HG03045 (cell line): ENCODE results near the gene PARD3B.

Source experiments
- ATAC-seq: cut with Tn5 transposase; IDR thresholded peaks from one replicate; pipeline ENCODE4 v1.9.1; 2021; ENCODE audit warnings: mild to moderate bottlenecking, moderate library complexity; ENCODE audit not compliant: unreplicated experiment

Gene PARD3B

DNA sequence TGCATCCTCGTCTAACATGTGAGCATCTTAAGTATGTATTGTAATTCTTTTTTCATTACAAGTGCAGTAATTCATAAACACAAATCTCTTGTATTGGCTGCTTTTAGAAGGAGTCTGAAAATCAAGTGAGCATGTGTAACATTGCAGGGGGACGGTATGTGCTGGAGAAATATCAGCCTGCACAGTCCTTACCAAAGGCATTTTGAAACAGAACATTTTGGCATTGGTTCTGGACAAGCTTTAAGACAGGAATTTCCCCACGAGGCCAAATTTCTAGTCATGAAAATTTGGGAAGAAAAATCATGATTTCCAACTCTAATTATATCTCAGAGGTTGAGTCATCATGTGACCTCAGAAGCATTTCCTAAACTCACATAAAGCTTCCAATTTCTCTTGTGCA lies 1112.3 kb downstream of the PARD3B start:
- ATAC-seq = no peak

DNA sequence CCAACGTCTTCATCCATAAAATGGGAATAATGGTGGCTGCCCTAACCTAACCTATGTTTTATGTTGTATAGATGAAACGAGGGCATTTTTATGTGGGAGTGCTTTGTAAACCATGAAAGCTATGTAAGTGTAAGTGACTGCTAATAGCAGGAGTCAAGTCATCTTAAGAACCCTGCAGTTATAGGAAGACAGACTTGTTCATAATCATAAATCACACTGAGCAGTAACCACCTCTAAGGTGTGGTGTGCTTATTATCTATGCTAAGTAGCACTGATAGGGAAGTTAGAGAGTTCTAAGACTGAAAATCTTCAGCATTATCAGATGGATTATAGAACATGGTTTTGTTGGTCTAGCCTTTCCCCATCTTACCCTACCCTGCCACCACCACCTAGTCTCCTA lies 1112.8 kb downstream of the PARD3B start:
- ATAC-seq = no peak

DNA sequence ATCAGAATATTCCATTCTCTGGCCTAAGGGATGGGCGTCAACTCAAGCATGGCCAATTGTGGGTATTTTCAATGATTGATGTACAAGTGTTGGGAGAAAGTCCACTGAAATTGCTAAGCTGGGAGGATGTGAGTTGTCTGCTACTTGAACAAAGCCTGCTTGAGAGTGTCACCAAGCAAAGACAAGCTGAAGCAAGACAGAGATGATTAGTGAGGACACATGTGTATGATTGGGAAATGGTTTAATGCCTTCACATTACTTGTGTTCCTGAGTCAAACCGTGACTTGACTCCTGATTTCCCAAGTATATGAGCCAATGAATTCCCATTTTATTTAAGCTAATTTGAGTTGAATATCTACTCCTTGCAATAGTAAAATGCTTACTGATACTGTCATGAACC lies 1113.3 kb downstream of the PARD3B start:
- no peak for ATAC-seq

DNA sequence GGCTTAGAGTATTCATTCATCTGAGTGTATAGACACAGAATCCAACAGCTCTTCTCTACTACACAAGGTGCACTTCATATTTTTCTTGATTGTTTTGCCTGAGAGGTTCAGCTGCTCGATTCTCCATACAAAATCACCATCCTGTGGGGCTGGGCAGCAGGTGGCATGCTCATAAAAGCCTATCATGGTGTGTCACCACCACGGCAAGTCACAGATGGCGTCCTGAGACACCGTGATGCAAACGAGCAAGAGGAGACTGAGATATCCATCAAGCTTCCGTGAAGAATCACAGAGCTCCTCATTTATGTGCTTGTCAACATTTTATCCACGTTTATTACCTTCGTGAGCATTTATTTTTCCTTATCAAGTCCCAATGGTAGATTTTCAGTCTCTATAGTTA lies 1114.6 kb downstream of the PARD3B start:
- no peak for ATAC-seq

DNA sequence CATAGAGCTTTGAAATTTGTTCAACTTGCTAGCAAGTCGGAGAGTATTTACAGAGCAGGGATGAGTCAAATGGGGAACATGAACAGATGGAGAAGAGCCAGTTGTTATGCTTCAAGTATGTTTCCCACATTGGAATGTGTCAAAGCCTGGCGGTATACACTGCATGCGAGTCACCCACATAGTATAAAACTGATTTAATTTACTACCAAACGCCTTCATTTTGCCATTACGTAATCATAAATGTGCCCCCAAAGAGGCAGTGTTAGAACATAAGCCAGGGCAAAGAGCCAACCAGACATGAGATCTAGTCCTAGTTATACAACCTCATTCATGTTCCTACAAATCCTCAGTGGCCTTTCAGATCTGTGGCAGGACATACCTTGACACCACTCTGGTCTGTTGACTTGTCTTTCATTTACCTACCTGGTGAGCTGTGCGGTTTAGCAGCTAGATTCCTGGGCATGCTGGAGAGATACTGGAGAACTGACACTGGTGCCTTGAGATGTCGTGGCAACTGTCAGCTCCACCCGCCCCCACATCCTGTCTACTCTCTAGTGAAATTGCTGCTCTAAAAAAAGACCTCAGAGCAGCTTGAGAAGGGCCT lies 1115.3 kb downstream of the PARD3B start:
- ATAC-seq = no peak

DNA sequence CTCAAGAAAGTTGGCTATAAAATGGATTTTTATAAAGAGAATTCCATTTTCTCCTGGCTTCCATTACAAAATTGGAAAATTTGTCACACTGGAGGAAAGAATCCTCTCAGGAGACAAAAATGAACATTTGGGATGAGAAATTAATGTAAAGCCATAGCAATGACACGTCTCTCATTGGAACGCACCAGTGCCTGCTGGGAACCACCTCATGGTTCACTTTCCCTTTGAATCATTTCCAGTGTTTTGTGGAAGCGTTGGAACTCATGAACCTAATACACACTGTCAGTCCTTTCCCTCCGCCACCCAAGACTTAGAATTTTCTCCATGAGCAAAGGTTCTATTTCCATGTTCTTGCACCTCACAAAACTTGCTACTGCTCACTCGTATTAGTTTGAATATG lies 1116.0 kb downstream of the PARD3B start:
- no peak for ATAC-seq

DNA sequence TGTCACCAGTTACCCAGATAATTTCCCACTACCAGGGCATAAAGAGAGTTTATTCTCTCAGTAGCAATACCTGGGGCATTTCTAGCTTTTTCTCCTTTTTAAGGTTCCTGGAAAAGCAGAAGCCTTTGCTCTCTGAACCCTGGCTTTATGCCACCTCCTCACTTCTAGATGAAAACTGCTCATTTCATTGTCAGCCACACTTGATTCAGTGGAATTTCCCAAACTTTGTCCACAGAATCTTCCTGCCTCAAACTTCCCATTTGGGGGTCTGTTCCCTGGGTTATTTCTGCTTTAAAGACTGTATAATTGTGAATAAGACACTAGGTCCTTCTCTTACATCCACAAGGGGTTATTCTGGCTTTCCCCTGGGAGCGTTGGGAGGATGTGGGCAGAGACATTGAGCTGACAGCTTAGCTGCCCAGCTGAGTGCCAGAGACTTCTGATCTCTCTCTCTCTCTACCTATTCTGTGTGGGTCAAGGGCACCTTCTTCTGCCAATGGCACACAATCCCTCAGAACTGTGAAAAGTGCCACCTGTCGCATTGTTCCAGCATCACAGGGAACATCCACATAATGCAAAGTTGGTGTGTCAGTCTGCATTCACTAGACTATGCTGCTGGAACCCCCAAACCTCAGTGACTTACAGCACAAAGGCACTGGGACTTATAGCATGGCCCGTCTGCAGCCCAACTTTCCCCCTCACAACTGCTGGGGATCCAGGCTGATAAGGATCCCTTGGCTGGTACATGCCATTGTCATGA lies 1117.1 kb downstream of the PARD3B start:
- no peak for ATAC-seq

DNA sequence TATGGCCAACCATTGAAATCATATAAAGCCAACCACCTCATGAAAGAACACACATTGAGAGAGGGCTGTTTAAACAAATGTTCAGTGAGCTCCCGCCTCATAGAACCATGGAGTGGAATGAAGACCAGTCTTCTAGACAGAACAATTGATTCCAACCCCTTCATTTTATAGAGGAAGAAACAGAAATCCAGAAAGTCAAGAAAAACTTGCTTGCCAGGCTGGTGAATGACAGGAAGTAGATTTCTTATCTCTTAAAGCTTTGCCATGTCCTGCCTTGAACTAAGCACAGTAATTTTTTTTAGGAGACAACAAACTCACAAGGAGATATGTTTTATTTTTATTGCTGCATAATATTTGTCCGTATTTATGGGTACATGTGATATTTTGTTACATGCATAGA lies 1120.5 kb downstream of the PARD3B start:
- no peak for ATAC-seq
